GM12872 (cell line): ENCODE results near the gene KAZN.

Source experiments
- CTCF ChIP-seq: IDR thresholded peaks from 3 replicates; pipeline ENCODE4 v1.5.1; 2011; ENCODE audit warnings: low read depth, mild to moderate bottlenecking, low read length, moderate library complexity; ENCODE audit not compliant: insufficient read depth

KAZN gene

GRCh38 chr1:14944471-14944985 lies 346.0 kb downstream of the KAZN start:
- no peak for TF ChIP-seq CTCF

- TF ChIP-seq CTCF, result no peak
Measured at GRCh38 chr1:14945132-14946010, 346.9 kb downstream of the KAZN start.

GRCh38 chr1:14946011-14946359 lies 347.5 kb downstream of the KAZN start:
- no peak for TF ChIP-seq CTCF

- no peak for TF ChIP-seq CTCF
Measured at GRCh38 chr1:14946684-14947238, 348.3 kb downstream of the KAZN start.

- no peak for TF ChIP-seq CTCF
Measured at GRCh38 chr1:14947421-14947820, 348.9 kb downstream of the KAZN start.

GRCh38 chr1:14948112-14948652 lies 349.7 kb downstream of the KAZN start:
- TF ChIP-seq CTCF, result no peak

- TF ChIP-seq CTCF, result no peak
Measured at GRCh38 chr1:14949270-14949835, 350.9 kb downstream of the KAZN start.
